ENCODE results near the gene RPL21. TPM values are rescaled to one million over a fixed set of nuclear protein-coding genes. Genes with fewer than 3 reads are reported as not detected.
"Not testable (repeated sequence)": the region's sequence is repeated elsewhere in the genome, so short reads cannot be mapped to it uniquely, and the experiment has no call there.

RPL21 gene
- polyA plus RNA-seq, 10 donors, result 674 to 1,393 (median 990) TPM

DNA sequence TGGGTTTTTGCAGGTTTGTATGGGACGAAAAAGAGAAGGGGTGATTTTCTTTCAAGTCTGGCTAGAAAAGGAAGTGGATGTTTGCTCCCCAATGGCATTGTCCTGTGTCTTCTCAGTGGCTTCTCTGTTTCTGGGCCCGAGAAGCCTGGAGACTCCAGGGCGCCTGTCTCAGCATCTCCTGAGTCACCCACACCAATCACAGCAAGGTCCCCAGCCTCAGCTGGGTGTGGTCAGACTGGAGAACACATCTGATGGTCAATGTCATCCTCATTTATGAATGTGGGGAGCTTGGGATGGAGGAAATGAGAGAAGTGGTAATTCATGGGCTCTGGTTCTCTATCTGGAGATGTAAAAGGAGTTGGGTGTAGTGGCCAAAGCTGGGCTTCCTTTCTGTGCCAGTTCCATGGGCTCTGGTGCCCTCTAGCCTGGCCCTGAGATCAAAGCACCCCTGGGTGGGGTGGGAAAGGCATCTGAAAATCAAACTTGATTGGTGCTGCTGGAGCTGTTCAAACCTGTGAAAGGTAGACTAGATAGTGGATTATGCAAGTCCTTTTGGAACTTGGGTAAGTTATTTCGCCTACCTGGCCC, 32.6 kb downstream of the RPL21 start:
- no peak for DNase-seq

DNA sequence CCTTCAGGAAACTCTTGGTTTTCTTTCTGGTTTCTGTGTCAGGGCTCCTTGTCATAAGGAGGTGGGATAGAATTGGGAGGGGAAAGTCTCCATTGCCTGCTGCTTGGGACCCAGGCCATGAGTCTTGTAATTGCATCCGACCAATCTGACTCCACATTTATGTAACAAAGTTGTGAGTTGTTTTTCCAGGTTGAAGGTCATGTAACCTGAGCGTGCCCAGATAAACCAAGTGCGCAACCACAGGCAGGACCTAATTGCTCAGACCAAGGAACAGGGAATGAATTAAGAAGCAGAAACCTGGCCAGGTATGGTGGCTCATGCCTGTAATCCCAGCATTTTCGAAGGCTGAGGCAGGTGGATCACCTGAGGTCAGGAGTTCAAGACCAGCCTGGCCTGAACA, 37.0 kb downstream of the RPL21 start:
- no peak for DNase-seq

DNA sequence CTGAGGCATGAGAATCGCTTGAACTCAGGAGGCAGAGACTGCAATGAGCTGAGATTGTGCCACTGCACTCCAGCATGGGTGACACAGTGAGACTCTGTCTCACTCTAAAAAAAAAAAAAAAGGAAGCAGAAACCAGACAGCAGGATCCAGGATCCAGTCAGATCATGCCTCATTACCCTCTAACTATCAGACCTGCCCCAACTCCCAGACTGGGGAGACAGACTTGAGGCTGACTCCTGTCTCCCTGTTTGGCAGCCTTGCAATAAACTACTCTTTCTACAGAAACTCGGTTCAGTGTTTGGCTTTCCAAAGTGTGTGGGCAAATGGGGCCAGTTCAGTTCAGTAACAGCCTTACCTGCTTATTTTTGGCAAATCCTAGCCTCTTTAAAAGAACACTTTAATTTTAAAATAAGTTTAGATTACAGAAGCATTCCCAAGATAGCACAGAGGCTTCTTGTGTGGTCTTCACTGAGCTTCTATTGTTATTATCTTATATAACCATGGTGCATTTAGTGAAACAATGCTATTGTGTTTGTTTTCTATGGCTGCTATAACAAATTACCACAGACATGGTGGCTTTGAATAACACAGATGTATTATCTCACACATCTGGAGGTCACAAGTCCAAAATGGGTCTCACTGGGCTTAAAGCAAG, 37.8 kb downstream of the RPL21 start:
- no peak for DNase-seq

GRCh38 chr13:27290715-27291114, 39.4 kb downstream of the RPL21 start:
- no peak for DNase-seq

- DNase-seq, result not testable (repeated sequence)
Measured at GRCh38 chr13:27291967-27292366, 40.6 kb downstream of the RPL21 start.

DNA sequence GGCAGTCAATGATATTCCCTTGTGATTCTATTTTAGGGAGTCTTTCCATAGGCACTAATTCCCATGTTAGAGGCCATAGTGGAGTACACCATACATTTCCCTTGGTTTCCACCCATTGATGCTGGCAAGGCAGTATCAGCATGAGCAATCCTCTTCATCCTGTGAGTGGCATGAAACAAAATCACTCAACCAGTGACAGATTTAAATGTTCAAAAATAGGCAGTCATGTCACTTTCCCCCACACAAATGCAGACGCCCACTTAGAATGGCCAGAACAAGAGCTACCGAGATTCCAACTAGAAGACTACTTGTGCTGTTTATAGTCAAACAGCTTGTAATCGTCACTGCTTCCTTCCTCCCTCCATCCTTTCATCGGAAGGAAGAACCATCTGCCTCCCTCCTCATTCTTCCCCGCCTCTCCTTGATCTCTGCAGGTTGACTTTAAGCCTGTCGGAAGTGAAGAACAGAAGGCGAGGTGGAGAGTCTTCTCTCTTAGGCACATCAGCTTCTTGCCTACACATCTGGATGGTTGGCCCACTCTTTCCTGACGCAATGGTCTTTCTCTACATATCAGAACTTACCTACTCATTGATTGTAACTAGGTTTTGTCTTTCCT, 41.8 kb downstream of the RPL21 start:
- no peak for DNase-seq

GRCh38 chr13:27293873-27294515, 42.6 kb downstream of the RPL21 start:
- DNase-seq, result no peak

GRCh38 chr13:27295096-27295495, 43.7 kb downstream of the RPL21 start:
- no peak for DNase-seq

DNA sequence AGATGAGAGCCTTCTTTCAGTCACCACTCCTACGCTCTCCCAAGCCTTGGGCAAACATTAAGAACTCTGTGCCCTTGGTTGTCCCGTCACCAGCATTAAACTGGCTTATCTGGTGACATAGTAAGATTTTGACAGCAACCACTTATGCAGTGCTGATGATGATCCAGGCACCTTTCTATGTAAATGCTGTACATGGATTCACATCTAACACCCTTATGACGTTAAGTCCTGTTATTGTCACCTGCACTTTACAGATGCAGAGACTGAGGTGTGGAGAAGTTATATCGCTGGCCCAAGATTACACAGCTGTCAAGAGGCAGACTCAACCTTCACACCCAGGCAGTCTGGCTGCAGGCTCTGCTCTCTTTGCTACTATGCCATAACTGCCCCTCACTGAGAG, 44.3 kb downstream of the RPL21 start:
- no peak for DNase-seq

GRCh38 chr13:27296496-27296895, 45.1 kb downstream of the RPL21 start:
- no peak for DNase-seq

DNA sequence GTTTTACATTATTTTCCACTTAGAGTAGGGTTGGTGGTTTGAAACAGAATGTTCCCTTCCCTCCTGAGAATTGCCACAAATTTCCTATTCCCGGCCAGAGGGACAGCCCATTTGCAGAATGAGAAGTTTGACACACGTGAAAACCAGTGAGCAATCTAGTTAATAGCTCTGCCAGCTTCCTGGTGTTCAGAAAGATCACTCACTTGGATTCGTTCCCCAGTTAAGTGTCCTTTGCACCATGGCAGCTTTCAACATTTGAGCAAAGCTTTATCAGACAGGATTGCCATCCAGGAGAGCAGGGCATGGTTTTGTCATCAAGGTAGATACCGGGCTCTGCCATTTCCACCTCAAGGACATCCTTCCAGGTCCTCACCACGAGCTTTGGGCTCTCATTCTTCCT, 47.5 kb downstream of the RPL21 start:
- DNase-seq, result no peak

- not testable (repeated sequence) for DNase-seq
Measured at GRCh38 chr13:27300406-27300805, 49.0 kb downstream of the RPL21 start.

DNA sequence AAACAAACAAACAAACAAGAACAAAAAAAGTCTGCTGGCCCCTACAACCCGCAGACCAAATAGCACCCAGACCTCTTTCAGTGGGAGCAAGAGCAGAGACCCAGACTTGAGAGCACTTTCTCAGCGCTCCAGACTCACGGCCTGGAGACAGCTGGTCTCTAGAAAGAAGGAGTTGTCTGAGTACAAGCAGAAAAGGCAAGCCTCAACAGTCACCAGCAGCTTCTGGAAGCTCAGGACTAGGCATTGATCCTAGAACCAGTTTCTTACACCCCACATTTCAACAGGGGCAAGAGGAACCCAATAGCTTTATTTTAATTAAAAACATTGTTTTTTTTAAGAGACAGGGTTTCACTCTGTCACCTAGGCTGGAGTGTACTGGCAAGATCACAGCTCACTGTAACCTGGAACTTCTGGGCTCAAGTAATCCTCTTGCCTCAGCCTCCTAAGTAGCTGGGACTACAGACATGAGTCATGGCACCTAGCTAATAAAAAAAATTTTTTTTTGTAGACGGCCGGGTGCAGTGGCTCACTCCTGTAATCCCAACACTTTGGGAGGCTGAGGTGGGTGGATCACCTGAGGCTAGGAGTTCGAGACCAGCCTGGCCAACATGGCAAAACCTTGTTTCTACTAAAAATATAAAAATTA, 49.7 kb downstream of the RPL21 start:
- no peak for DNase-seq

DNA sequence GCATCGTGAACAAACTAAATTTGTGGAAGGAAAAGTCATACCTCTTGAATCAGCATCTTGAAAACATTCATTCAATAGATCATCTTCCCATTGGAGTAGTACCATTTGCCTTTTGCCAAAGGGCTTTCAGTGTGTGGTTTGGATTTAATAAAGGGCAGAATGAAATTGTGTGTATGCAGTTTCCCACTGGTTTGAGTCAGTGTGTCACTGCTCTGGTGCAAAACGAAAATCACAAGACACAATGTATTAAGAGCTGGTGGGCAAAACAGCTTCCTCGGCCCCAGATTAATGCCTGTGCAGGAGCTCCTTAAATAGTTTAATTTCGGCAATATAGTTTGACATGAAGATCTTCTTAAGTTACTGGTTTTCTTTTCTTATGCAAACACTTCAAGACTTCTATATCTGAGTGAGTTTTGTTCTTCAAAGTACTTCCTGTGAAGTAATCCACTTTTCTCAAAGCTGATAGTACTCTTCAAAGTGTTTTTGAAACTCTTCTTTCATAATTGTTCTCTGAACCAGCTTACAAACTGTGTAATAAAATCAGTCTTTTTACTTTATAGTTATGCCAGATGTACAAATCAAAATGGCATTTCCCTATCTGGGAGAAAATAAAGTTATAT, 51.4 kb downstream of the RPL21 start:
- no peak for DNase-seq

GRCh38 chr13:27304099-27304498, 52.7 kb downstream of the RPL21 start:
- no peak for DNase-seq

GRCh38 chr13:27304611-27305010, 53.3 kb downstream of the RPL21 start:
- no peak for DNase-seq

Other genes starting within 250 kb of the RPL21 start
- gene USP12, start 79.7 kb upstream of the RPL21 start, polyA plus RNA-seq (ENCODE audit: insufficient read length in 10 of 10), result 10 to 100 TPM; 17.5 to 29.9 (median 24.2) TPM
- 1 to 10 TPM; 1.5 to 3.4 (median 2.4) TPM for gene RASL11A, start 19.3 kb downstream of the RPL21 start, polyA plus RNA-seq (ENCODE audit: insufficient read length in 10 of 10)
- 100 to 1,000 TPM; 138 to 182 (median 172) TPM for gene GTF3A, start 173.1 kb downstream of the RPL21 start, polyA plus RNA-seq (ENCODE audit: insufficient read length in 10 of 10)
- gene MTIF3, start 199.0 kb downstream of the RPL21 start, polyA plus RNA-seq (ENCODE audit: insufficient read length in 10 of 10), result 10 to 100 TPM; 51.0 to 70.8 (median 58.6) TPM

All from muscle of back (tissue), 11 donors.